ENCODE measurements around the gene LSM7.

The LSM7 gene

DNA sequence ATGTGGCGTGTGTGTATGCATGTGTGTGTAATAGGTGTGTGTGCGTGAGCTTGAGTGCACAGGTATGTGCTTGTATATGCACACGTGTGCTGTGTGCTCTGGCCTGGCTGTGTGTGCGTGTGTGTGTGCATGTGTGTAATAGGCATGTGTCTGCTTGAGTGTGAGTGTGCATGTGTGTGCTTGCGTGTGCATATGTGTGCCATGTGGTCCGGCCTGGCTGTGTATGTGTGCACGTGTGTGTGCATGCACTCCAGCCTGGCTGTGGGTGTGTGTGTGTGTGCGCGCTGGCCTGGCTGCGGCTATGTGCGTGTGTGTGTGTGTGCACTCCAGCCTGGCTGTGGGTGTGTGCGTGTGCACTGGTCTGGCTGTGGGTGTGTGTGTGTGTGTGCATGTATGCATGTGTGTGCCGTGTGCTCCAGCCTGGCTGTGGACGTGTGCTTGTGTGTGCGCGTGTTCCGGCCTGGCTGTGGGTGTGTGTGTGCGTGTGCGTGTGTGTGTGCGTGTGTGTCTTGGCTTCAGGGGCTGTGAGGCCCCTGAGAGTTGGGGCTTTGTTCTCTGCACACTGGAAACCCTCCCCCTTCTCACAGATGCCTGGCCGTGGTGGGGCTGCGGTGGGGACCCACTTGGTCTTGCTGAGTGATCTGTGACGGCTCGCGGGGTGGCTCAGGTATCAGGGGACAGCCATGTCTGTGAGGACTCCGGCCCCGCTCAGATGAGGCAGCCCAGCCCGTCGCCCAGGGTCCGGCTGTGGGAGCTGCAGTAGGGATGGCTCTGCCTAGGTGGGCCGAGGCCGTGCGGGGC is 8.3 kb upstream of the LSM7 start:
- DNase-seq: no peak

DNA sequence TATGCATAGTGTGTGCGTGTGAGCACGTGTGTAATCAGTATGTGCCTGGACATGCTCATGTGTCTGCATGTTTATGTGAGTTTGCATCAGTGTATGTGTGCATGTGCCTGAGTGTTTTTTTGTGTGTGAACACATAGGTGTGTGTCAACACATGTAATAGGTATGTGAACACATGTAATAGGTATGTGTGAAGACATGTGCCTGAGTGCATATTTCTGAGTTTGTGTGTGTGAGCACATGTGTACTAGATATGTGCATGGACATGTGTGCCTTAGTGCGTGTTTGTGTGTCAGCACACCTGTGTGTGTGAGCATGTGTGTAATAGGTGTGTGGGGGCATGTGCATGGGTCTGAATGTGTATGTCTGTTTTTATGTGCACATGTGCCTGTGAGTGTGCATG is 7.5 kb upstream of the LSM7 start:
- DNase-seq: no peak

GRCh38 chr19:2334986-2335846 is 6.8 kb upstream of the LSM7 start:
- DNase-seq: peak; percentile 30

GRCh38 chr19:2334426-2334825 is 6.0 kb upstream of the LSM7 start:
- no peak for DNase-seq

GRCh38 chr19:2333807-2334211 is 5.4 kb upstream of the LSM7 start:
- no peak for DNase-seq

- DNase-seq: no peak
These were observed 4.8 kb upstream of the LSM7 start for GRCh38 chr19:2333027-2333806.

GRCh38 chr19:2332341-2333026 is 4.1 kb upstream of the LSM7 start:
- DNase-seq: no peak

- DNase-seq: no peak
These were observed 3.3 kb upstream of the LSM7 start for GRCh38 chr19:2331601-2332246.

DNA sequence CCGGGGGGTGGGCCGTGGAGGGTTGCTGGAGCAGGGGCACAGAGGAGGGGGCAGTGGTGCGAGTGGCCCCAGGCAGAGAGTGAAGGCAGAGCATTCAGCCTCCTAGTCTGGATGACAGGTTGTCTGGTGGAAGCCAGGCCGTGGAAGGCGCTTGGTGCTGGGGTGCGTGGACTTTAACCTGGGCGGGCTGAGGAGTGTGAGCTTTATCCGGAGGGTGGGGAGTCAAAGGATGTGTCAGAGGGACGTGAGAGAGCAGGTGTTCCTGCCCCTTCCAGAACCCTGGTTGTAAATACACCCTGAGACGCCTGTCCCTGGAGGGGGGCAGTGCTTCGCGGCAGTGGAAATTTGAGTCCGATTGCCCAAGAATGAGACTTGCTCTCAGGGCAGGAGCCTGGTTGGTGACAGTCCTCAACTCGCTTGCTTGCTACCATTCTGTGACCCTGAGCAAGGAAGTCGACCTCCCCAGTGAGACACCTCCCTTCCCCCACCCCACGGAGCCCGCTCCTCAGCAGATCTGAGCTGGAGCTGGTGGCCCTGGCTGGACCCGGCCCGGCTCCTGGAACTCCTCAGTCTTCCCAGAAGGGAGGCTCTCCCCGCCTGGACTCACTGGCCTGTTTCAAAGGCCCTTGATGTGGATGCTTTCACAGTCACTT is 2.4 kb upstream of the LSM7 start:
- no peak for DNase-seq

DNA sequence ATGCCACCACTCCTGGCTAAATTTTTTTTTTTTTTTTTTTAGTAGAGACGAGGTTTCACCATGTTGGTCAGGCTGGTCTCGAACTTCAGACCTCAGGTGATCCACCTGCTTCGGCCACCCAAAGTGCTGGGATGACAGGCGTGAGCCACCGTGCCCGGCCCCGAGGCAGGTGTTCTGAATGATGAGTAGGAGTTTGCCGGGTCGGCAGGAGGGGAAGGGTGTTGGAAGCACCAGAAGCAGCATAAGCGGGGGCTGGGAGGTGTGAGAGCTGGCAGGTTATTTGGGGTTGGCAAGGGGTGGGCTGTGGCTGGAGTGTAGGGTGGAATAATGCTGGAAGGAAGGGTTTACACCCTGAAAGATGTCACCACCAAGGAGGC is 1.9 kb upstream of the LSM7 start:
- DNase-seq: no peak

DNA sequence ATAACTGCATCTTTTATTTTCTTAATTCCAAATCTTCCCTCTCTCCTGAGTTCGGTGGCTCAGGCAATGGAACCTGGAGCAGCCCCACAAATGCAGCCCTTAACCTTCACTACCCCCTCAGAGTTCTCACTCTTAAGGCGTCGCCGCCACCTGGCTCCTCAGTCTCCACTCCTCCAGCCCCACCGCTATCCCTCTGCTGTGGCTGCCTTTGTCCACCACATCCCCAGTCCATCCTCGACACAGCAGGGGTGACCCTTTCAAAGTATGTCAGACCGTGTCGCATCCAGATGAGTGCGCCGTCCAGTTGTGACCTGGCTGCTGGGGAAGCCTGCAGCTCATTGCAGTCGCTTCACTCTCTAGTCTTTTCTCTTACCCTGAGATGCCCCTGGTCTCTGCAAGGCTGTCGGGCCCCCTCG is 1.1 kb upstream of the LSM7 start:
- DNase-seq: no peak

GRCh38 chr19:2329149-2329478 is 728 bp upstream of the LSM7 start:
- no peak for DNase-seq

GRCh38 chr19:2327773-2328400 is 499 bp downstream of the LSM7 start:
- DNase-seq: peak; percentile 31

DNA sequence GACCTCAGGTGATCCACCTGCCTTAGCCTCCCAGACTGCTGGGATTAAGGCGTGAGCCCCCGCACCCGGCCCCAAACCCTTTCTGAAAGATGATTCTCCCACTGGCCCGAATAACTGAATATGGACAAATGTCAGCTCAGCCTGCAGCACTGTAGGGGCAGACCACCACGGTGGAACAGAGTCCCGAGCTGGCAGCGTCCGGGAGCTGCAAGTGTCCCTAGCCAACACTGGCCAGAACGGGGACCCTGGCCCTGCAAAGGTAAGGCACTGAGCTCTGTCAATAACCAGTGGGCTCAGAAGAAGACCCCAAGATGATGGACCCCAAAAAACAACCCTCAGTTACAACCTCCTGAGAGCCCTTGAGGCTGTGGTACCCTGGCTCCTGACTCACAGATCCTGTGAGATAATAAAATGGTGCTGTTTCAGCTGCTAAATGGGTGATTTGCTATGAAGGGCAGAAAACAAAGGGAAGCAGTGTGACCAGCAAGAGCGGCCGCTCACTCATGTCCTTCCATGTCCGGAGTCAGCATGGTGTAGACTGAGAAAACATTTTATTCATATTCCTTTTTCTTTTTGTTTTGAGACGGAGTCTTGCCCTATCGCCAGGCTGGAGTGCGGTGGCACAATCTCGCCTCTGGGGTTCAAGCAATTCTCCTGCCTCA is 1.6 kb downstream of the LSM7 start:
- DNase-seq: no peak

GRCh38 chr19:2325281-2326046 is 2.9 kb downstream of the LSM7 start:
- no peak for DNase-seq

GRCh38 chr19:2324220-2324948 is 4.0 kb downstream of the LSM7 start:
- DNase-seq: no peak

DNA sequence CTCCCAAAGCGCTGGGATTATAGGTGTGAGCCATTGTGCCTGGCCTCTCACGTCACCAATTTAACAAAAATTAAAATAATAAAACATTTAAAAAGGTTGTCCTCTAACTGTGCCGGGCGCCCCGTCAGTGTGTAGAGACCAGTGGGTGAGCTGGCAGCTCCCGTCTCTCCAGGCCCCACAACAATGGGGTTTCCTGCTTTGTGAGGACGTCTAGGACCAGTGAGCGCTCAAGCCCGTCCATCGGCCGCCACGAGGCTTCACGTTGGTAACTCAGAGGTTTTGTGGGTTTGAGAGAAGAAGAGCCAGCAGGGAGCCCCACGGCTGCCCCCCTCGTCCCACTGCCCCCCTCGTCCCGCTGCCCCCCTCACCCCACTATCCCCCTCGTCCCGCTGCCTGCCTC is 4.7 kb downstream of the LSM7 start:
- DNase-seq: no peak

DNA sequence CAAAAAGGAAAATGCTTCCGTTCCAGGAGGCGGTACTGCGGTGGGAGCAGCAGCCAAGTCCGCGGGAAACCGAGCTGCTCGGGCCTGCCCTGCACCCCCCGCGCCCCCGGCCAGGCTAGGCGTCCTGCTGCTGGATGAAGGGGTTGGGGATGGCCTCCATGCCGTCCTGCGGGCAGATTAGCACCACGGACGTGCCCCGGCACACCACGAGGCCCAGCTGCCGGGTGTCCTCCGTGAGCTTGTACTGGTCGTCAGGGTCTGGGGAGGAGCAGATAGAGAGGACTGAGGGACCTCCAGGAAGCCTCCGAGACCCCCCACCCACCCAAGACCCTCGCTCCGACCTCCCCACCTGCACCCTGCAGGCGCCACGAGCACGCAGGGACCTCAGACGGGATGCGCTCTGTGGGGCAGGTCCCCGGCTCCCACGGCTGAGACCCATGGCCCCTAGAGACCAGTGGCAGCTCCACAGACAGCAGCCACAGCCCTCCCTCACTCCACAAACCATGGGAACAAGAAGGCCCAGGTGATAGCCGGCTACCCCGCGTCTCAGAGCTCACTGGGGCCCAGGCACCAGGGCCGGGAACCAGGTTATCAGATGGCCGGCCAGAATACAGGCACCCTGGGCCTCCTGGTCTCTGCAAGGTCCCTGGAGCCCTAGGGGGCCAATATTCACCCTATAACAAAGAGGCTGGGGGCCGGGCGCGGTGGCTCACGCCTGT is 6.7 kb downstream of the LSM7 start:
- DNase-seq: no peak

DNA sequence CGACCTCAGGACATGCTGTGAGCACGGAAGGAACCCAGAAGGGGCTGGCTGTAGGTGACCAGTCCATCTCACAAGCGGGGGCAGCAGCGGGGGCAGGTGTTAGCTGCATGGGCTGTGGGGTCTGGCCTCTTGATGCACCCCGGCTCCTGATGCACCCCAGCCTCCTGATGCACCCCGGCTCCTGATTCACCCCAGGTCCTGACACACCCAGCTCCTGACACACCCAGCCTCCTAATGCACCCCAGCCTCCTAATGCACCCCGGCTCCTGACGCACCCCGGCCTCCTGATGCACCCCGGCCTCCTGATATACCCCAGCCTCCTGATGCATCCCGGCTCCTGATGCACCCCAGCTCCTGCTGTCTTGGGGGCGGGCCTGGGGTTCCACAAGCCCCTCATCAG is 7.4 kb downstream of the LSM7 start:
- no peak for DNase-seq

Measured in T1000 (cell line).